HG03196 (cell line): ENCODE data around the gene FAF1.
"Not testable (repeated sequence)": the region's sequence is repeated elsewhere in the genome, so short reads cannot be mapped to it uniquely, and the experiment has no call there.

Experiments
- ATAC-seq: cut with Tn5 transposase; IDR thresholded peaks from one replicate; pipeline ENCODE4 v1.9.1; 2021; ENCODE audit not compliant: unreplicated experiment

Gene FAF1

GRCh38 chr1:50917138-50918137 is 42.6 kb downstream of the FAF1 start:
- ATAC-seq, result no peak

- no peak for ATAC-seq
These were observed 44.4 kb downstream of the FAF1 start for GRCh38 chr1:50915621-50916020.

- ATAC-seq, result no peak
These were observed 46.1 kb downstream of the FAF1 start for GRCh38 chr1:50913954-50914353.

- not testable (repeated sequence) for ATAC-seq
These were observed 49.7 kb downstream of the FAF1 start for GRCh38 chr1:50910356-50910755.

- ATAC-seq, result not testable (repeated sequence)
These were observed 52.5 kb downstream of the FAF1 start for GRCh38 chr1:50907610-50908009.

GRCh38 chr1:50906050-50906449 is 54.0 kb downstream of the FAF1 start:
- not testable (repeated sequence) for ATAC-seq

- no peak for ATAC-seq
These were observed 57.6 kb downstream of the FAF1 start for GRCh38 chr1:50902419-50902818.

- ATAC-seq, result no peak
These were observed 58.2 kb downstream of the FAF1 start for GRCh38 chr1:50901872-50902271.

GRCh38 chr1:50898773-50899172 is 61.3 kb downstream of the FAF1 start:
- ATAC-seq, result no peak

- ATAC-seq, result no peak
These were observed 65.7 kb downstream of the FAF1 start for GRCh38 chr1:50894340-50894739.

GRCh38 chr1:50893466-50893865 is 66.6 kb downstream of the FAF1 start:
- ATAC-seq, result no peak

- not testable (repeated sequence) for ATAC-seq
These were observed 72.5 kb downstream of the FAF1 start for GRCh38 chr1:50887555-50887954.

GRCh38 chr1:50880373-50880772 is 79.7 kb downstream of the FAF1 start:
- ATAC-seq, result no peak

GRCh38 chr1:50879137-50879536 is 80.9 kb downstream of the FAF1 start:
- ATAC-seq, result no peak

- ATAC-seq, result no peak
These were observed 81.6 kb downstream of the FAF1 start for GRCh38 chr1:50878434-50878833.

GRCh38 chr1:50877641-50878040 is 82.4 kb downstream of the FAF1 start:
- ATAC-seq, result no peak

GRCh38 chr1:50873458-50874187 is 86.4 kb downstream of the FAF1 start:
- ATAC-seq, result peak; percentile 95

GRCh38 chr1:50864845-50865244 is 95.2 kb downstream of the FAF1 start:
- not testable (repeated sequence) for ATAC-seq

GRCh38 chr1:50861772-50862171 is 98.3 kb downstream of the FAF1 start:
- no peak for ATAC-seq

GRCh38 chr1:50860702-50861101 is 99.4 kb downstream of the FAF1 start:
- no peak for ATAC-seq

GRCh38 chr1:50860256-50860655 is 99.8 kb downstream of the FAF1 start:
- no peak for ATAC-seq

- ATAC-seq, result no peak
These were observed 100.4 kb downstream of the FAF1 start for GRCh38 chr1:50859657-50860056.
